CD4-positive, alpha-beta T cell (primary cell): ENCODE measurements around the gene WNT1. TPM values are rescaled to one million over a fixed set of nuclear protein-coding genes. Genes with fewer than 3 reads are reported as not detected.

ENCODE experiments used
- ATAC-seq: fragments of 200-7000 bp; cut with Tn5 transposase; one replicate; pipeline ENCODE4 v1.10.0; 2022; ENCODE audit warnings: mild to moderate bottlenecking; ENCODE audit not compliant: poor library complexity
- CTCF ChIA-PET: fragments of 350-600 bp; sonication (Branson Sonifier 250); formaldehyde crosslinking; loops from one replicate; lab custom pipeline; 2021; ENCODE audit warnings: antibody characterized with exemption, inconsistent platforms; lab: Charles Lee
- POLR2A ChIA-PET: fragments of 350-600 bp; sonication (Branson Sonifier 250); formaldehyde crosslinking; loops from one replicate; lab custom pipeline; 2021; ENCODE audit warnings: antibody characterized with exemption, inconsistent platforms; lab: Charles Lee
- DNase-seq, 14 experiments: peaks; one replicate each; pipeline ENCODE4 v3.0.0-alpha.2; 2013 to 2020; ENCODE audit warnings: mixed read lengths in 2 of 14
- H3K27ac ChIP-seq, 2 donors: one replicate each; pipeline versions ENCODE4 v1.5.1 to v1.7.0; 2013; ENCODE audit warnings: low read length in 2 of 2, low read depth in 1 of 2, mild to moderate bottlenecking in 1 of 2
- H3K27me3 ChIP-seq, 2 experiments: 1 replicate in 1 of 2; 2 replicates in 1 of 2; pipeline versions ENCODE4 v1.6.1 to v1.7.0; 2013; ENCODE audit warnings: low read length in 2 of 2, control low read depth in 1 of 2, mild to moderate bottlenecking in 1 of 2, moderate library complexity in 1 of 2; ENCODE audit not compliant: insufficient read depth in 2 of 2, control insufficient read depth in 1 of 2
- H3K36me3 ChIP-seq: one replicate; pipeline ENCODE4 v1.6.1; 2013; ENCODE audit warnings: low read length, control low read depth; ENCODE audit not compliant: insufficient read depth
- H3K4me1 ChIP-seq: one replicate; pipeline ENCODE4 v1.6.1; 2013; ENCODE audit warnings: low read length, control low read depth; ENCODE audit not compliant: insufficient read depth
- H3K4me3 ChIP-seq: one replicate; pipeline ENCODE4 v1.5.1; 2013; ENCODE audit warnings: mild to moderate bottlenecking, low read length, moderate library complexity
- H3K9me3 ChIP-seq, 2 experiments: 1 replicate in 1 of 2; 2 replicates in 1 of 2; pipeline versions ENCODE4 v1.6.1 to v1.7.0; 2013; ENCODE audit warnings: low read length in 2 of 2, mild to moderate bottlenecking in 2 of 2, control low read depth in 1 of 2, moderate library complexity in 1 of 2; ENCODE audit not compliant: control insufficient read depth in 1 of 2, insufficient read depth in 1 of 2
- H3K27ac Mint-ChIP-seq: one replicate; pipeline ENCODE4 v1.8.0; 2020; ENCODE audit warnings: mixed read lengths
- H3K27me3 Mint-ChIP-seq: one replicate; pipeline ENCODE4 v1.8.0; 2021; ENCODE audit warnings: mixed read lengths
- H3K36me3 Mint-ChIP-seq: one replicate; pipeline ENCODE4 v1.8.0; 2021; ENCODE audit warnings: low read depth, mixed read lengths
- H3K4me1 Mint-ChIP-seq: one replicate; pipeline ENCODE4 v1.8.0; 2021; ENCODE audit warnings: low read depth, mixed read lengths
- H3K4me3 Mint-ChIP-seq: one replicate; pipeline ENCODE4 v1.8.0; 2020; ENCODE audit warnings: mild to moderate bottlenecking, mixed read lengths
- H3K9me3 Mint-ChIP-seq: one replicate; pipeline ENCODE4 v1.8.0; 2020; ENCODE audit warnings: mixed read lengths
- CTCF ChIP-seq: fragments of 200-600 bp; IDR thresholded peaks from one replicate; pipeline ENCODE4 v1.8.0; 2022; ENCODE audit warnings: antibody characterized with exemption, mild to moderate bottlenecking
- intact Hi-C, 2 experiments: fragments of 100-400 bp; cut with DNase I in 1 of 2; cut with micrococcal nuclease in 1 of 2; formaldehyde crosslinking; loops; one replicate each; pipeline versions ENCODE4 v1.15.1 to v1.9.0; 2023 to 2025; cut with DNase I, micrococcal nuclease
- total RNA-seq, 174 experiments: library from RNA in 2 of 174; stranded (reverse) in 2 of 174; gene quantifications; one replicate each; pipeline ENCODE4 v1.2.3 and lab custom pipeline; 2021 to 2026

WNT1 gene
- total RNA-seq, 2 experiments from 2014 or later = 1.8 to 2.7 TPM

GRCh38 chr12:49030714-49031572 is 52.8 kb downstream of the WNT1 start:
- Histone ChIP-seq H3K27ac (no peak overlapping the region), H3K4me1 (no peaks in the 10 kb centered on the region), H3K9me3 (no peaks in the 10 kb centered on the region), H3K27me3 (no peaks in the 10 kb centered on the region), H3K36me3 (peaks cover 86% of the 10 kb centered on the region), H3K4me3 (no peak overlapping the region)
- ChIA-PET POLR2A (interaction anchor here (0.6 to 0.7 kb wide), 2 partner anchors 127 to 1211 kb away, joined by 3 read pairs; a partner anchor contains a TSS), CTCF (interaction anchor here (1.1 to 2.8 kb wide), 2 partner anchors 13 to 61 kb away, joined by 3 to 9 read pairs; no protein-coding TSS in a partner anchor)
- Mint-ChIP-seq H3K9me3 (no peaks in the 10 kb centered on the region), H3K4me3 (no peak overlapping the region), H3K27ac (no peak overlapping the region), H3K36me3 (peaks cover 76% of the 10 kb centered on the region), H3K4me1 (no peaks in the 10 kb centered on the region), H3K27me3 (no peaks in the 10 kb centered on the region)
- DNase-seq (peak in 1 of 14 experiments; percentile 30), ATAC-seq (no peak)
- intact Hi-C loops = no loop called here
- no peak for TF ChIP-seq CTCF

GRCh38 chr12:49031573-49032161 is 53.5 kb downstream of the WNT1 start:
- CTCF ChIA-PET = interaction anchor here (2.8 kb wide), 1 partner anchor 12 kb away, joined by 9 read pairs; no protein-coding TSS in a partner anchor
- ATAC-seq = no peak
- peaks cover 75% of the 10 kb centered on the region for H3K36me3 Mint-ChIP-seq

More at GRCh38 chr12:49031573-49032161, 53.5 kb downstream of the WNT1 start:
- H3K4me3 Mint-ChIP-seq = no peak overlapping the region
- H3K27me3 Mint-ChIP-seq = no peaks in the 10 kb centered on the region
- peak in 2 of 14 experiments; percentile 14 to 20 for DNase-seq
- H3K4me1 Mint-ChIP-seq = no peaks in the 10 kb centered on the region
- no peak for TF ChIP-seq CTCF
- Histone ChIP-seq H3K4me1 (no peaks in the 10 kb centered on the region), H3K9me3 (no peaks in the 10 kb centered on the region), H3K27me3 (no peaks in the 10 kb centered on the region), H3K36me3 (peaks cover 79% of the 10 kb centered on the region), H3K4me3 (no peak overlapping the region), H3K27ac (no peak overlapping the region)
- POLR2A ChIA-PET = interaction anchor here (0.7 kb wide), 1 partner anchor 128 kb away, joined by 3 read pairs; a partner anchor contains a TSS
- H3K27ac Mint-ChIP-seq = no peak overlapping the region
- H3K9me3 Mint-ChIP-seq = no peaks in the 10 kb centered on the region
- intact Hi-C loops = no loop called here

Other genes starting within 250 kb of the WNT1 start
- gene ADCY6, start 189.2 kb upstream of the WNT1 start, total RNA-seq = not detected
- gene CACNB3, start 159.8 kb upstream of the WNT1 start, total RNA-seq = 1 to 10 TPM; 3.9 to 5.7 TPM
- 10 to 100 TPM; 69.4 to 76.5 TPM for gene DDX23, start 126.2 kb upstream of the WNT1 start, total RNA-seq
- gene RND1, start 112.5 kb upstream of the WNT1 start, total RNA-seq = 1 to 10 TPM; 4.8 to 5.7 TPM
- 10 to 100 TPM; 82.3 to 85.9 TPM for gene FKBP11, start 52.8 kb upstream of the WNT1 start, total RNA-seq
- 10 to 100 TPM; 32.0 to 34.6 TPM for gene ARF3, start 20.8 kb upstream of the WNT1 start, total RNA-seq
- 10 to 100 TPM; 10.8 TPM for gene WNT10B, start 6.6 kb upstream of the WNT1 start, total RNA-seq
- under 1 TPM; 0.30 to 0.47 TPM for gene DDN, start 21.1 kb downstream of the WNT1 start, total RNA-seq
- 10 to 100 TPM; 34.6 to 38.2 TPM for gene PRKAG1, start 40.5 kb downstream of the WNT1 start, total RNA-seq
- 100 to 1,000 TPM; 107 to 110 TPM for gene KMT2D, start 82.5 kb downstream of the WNT1 start, total RNA-seq
- 1 to 10 TPM; 5.1 to 6.0 TPM for gene RHEBL1, start 91.7 kb downstream of the WNT1 start, total RNA-seq
- gene DHH, start 116.5 kb downstream of the WNT1 start, total RNA-seq = 1 to 10 TPM in 1 of 2 experiments, under 1 TPM in 1; 0.71 to 1.1 TPM
- gene LMBR1L, start 132.5 kb downstream of the WNT1 start, total RNA-seq = 100 to 1,000 TPM; 401 to 418 TPM
- 100 to 1,000 TPM; 116 to 120 TPM for gene TUBA1B, start 153.1 kb downstream of the WNT1 start, total RNA-seq
- gene TUBA1A, start 210.8 kb downstream of the WNT1 start, total RNA-seq = 100 to 1,000 TPM; 295 to 305 TPM